ENCODE data around the gene C19orf53. TPM values are rescaled to one million over a fixed set of nuclear protein-coding genes. Genes with fewer than 3 reads are reported as not detected.
A peak's percentile ranks its signal among the peaks of the same experiment; 100 is the strongest.

C19orf53 gene
- total RNA-seq, 3 donors from 2014 or later, result 47.8 to 49.5 (median 49.3) TPM

GRCh38 chr19:13803038-13803437 lies 28.8 kb downstream of the C19orf53 start:
- DNase-seq, result no peak
- no peak for TF ChIP-seq CTCF (IDR thresholded peaks at IDR 0.05)
- Histone ChIP-seq H3K36me3 (ENCODE audit: low read depth) (no peaks in the 10 kb centered on the region), H3K4me3 (no peak overlapping the region), H3K9me3 (no peaks in the 10 kb centered on the region), H3K4me1 (ENCODE audit: low read depth) (no peaks in the 10 kb centered on the region)
- peak; percentile 34 for ATAC-seq
- intact Hi-C loops (cut with DNase I, micrococcal nuclease), result no loop called here

- peak; percentile 43 for ATAC-seq
- intact Hi-C loops (cut with DNase I, micrococcal nuclease), result no loop called here
- Histone ChIP-seq H3K4me1 (ENCODE audit: low read depth) (no peaks in the 10 kb centered on the region), H3K4me3 (no peak overlapping the region), H3K36me3 (ENCODE audit: low read depth) (no peaks in the 10 kb centered on the region), H3K9me3 (no peaks in the 10 kb centered on the region)
- peak in 2 of 3 donors; percentile 48 to 55 for DNase-seq
- TF ChIP-seq CTCF (IDR thresholded peaks at IDR 0.05), result no peak
These were observed 30.8 kb downstream of the C19orf53 start for GRCh38 chr19:13804830-13805683.

DNA sequence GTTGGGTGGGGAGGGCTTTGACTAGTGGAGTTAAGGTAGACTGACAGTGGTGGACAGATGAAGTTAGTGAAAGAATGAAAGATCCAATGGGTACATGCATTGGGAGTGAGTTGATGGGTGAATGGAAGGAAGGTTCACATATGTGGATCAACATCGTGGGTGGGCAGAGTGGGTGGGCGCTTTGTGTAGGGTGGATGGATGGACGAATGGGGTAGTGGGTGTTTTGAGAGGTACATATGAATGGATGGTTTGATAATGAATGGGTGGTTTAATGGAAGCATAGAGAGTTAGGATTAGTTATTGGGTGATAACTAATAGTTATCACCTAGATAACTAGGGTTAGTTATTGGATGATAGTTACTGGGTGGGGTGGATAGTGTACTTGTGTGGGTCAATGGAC lies 32.5 kb downstream of the C19orf53 start:
- Histone ChIP-seq H3K4me1 (ENCODE audit: low read depth) (no peaks in the 10 kb centered on the region), H3K4me3 (no peak overlapping the region), H3K9me3 (no peaks in the 10 kb centered on the region), H3K36me3 (ENCODE audit: low read depth) (no peaks in the 10 kb centered on the region)
- intact Hi-C loops (cut with DNase I, micrococcal nuclease), result no loop called here
- ATAC-seq (no peak), DNase-seq (no peak)
- no peak for TF ChIP-seq CTCF (IDR thresholded peaks at IDR 0.05)

DNA sequence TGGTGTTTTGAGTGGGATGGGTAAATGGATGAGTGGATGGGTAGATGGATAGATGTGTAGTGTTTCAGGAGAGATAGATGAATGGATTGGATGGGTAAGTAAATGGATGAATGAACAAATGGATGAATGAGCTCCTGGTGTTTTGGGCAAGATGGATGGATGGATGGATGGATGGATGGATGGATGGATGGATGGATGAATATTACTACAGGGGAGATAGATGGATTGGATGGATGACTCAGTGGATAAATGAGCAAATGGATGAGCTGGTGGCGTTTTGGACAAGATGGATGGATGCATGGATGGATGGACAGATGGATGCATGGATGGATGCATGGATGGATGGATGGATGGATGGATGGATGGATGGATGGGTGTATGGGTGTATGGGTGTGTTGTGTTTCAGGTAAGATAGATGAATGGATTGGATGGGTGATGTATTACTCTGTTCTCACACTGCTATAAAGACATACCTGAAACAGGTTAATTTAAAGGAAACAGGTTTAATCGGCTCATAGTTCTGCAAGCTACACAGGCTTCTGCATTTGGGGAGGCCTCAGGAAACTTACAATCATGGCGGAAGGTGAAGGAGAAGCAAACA lies 33.3 kb downstream of the C19orf53 start:
- intact Hi-C loops (cut with DNase I, micrococcal nuclease), result no loop called here
- Histone ChIP-seq H3K4me1 (ENCODE audit: low read depth) (no peaks in the 10 kb centered on the region), H3K36me3 (ENCODE audit: low read depth) (no peaks in the 10 kb centered on the region), H3K4me3 (no peak overlapping the region), H3K9me3 (no peaks in the 10 kb centered on the region)
- TF ChIP-seq CTCF (IDR thresholded peaks at IDR 0.05), result no peak
- DNase-seq, result no peak
- no peak for ATAC-seq

DNA sequence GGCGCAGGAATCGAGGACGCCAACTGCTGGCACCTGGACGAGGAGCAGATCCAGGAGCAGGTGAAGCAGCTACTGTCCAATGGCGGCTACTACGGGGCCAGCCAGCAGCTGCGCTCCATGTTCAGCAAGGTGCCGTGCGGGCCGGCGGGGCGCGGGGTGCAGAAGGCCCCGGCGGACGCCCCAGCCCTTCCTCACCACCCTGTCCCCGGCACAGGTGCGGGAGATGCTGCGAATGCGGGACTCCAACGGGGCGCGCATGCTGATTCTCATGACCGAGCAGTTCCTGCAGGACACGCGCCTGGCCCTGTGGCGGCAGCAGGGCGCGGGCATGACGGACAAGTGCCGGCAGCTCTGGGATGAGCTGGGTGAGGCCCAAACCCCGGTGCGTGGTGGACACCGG lies 34.6 kb downstream of the C19orf53 start:
- TF ChIP-seq CTCF (IDR thresholded peaks at IDR 0.05), result no peak
- no peaks in the 10 kb centered on the region for H3K36me3 ChIP-seq (ENCODE audit: low read depth)
- intact Hi-C loops (cut with DNase I, micrococcal nuclease), result no loop called here
- ATAC-seq (no peak), DNase-seq (no peak)
- H3K9me3 ChIP-seq, result no peaks in the 10 kb centered on the region
- no peaks in the 10 kb centered on the region for H3K4me1 ChIP-seq (ENCODE audit: low read depth)
- H3K4me3 ChIP-seq, result no peak overlapping the region
